ENCODE results near the gene DUSP14. TPM values are rescaled to one million over a fixed set of nuclear protein-coding genes. Genes with fewer than 3 reads are reported as not detected.
A peak's percentile ranks its signal among the peaks of the same experiment; 100 is the strongest.

DUSP14 gene
- total RNA-seq, 3 donors from 2014 or later = 18.7 to 32.8 (median 24.6) TPM

- H3K4me3 ChIP-seq = no peak overlapping the region
- no peaks in the 10 kb centered on the region for H3K27me3 ChIP-seq
- H3K36me3 ChIP-seq = no peaks in the 10 kb centered on the region
- no peaks in the 10 kb centered on the region for H3K4me1 ChIP-seq
- DNase-seq (ENCODE audit: low spot score in 2 of 2) = no peak
- TF ChIP-seq CTCF (IDR thresholded peaks at IDR 0.05) (no peak), POLR2A (IDR thresholded peaks at IDR 0.05) (no peak), POLR2AphosphoS5 (IDR thresholded peaks at IDR 0.05) (no peak)
- H3K27ac ChIP-seq = peak overlapping the region in 1 of 2 donors; percentile 76
- intact Hi-C loops (cut with DNase I; ENCODE audit: low total_unique reads) = no loop called here
- no peaks in the 10 kb centered on the region for H3K9me3 ChIP-seq
Measured at GRCh38 chr17:37465069-37465616, 24.5 kb upstream of the DUSP14 start.

GRCh38 chr17:37466471-37466870 lies 23.2 kb upstream of the DUSP14 start:
- Histone ChIP-seq H3K27me3 (no peaks in the 10 kb centered on the region), H3K27ac (peak overlapping the region; percentile 52 to 76), H3K9me3 (no peaks in the 10 kb centered on the region), H3K4me3 (no peak overlapping the region), H3K4me1 (no peaks in the 10 kb centered on the region), H3K36me3 (no peaks in the 10 kb centered on the region)
- no peak for TF ChIP-seq CTCF (IDR thresholded peaks at IDR 0.05)
- peak in 1 of 3 donors; percentile 29 for TF ChIP-seq POLR2AphosphoS5 (IDR thresholded peaks at IDR 0.05)
- intact Hi-C loops (cut with DNase I; ENCODE audit: low total_unique reads) = no loop called here
- DNase-seq (ENCODE audit: low spot score in 2 of 2) = no peak

- no peaks in the 10 kb centered on the region for H3K36me3 ChIP-seq
- no peaks in the 10 kb centered on the region for H3K4me1 ChIP-seq
- intact Hi-C loops (cut with DNase I; ENCODE audit: low total_unique reads) = no loop called here
- no peak for DNase-seq (ENCODE audit: low spot score in 2 of 2)
- H3K27ac ChIP-seq = no peak overlapping the region
- H3K27me3 ChIP-seq = no peaks in the 10 kb centered on the region
- no peak overlapping the region for H3K4me3 ChIP-seq
- no peak for TF ChIP-seq POLR2AphosphoS5 (IDR thresholded peaks at IDR 0.05)
- no peak for TF ChIP-seq POLR2A (IDR thresholded peaks at IDR 0.05)
- TF ChIP-seq CTCF (IDR thresholded peaks at IDR 0.05) = no peak
- no peaks in the 10 kb centered on the region for H3K9me3 ChIP-seq
Measured at GRCh38 chr17:37470181-37470580, 19.5 kb upstream of the DUSP14 start.

- H3K9me3 ChIP-seq = no peaks in the 10 kb centered on the region
- peak overlapping the region; percentile 76 to 89 for H3K27ac ChIP-seq
- intact Hi-C loops (cut with DNase I; ENCODE audit: low total_unique reads) = loop anchor here (5.0 kb wide), 1 partner anchor 186 kb away; no protein-coding TSS in a partner anchor
- no peak overlapping the region for H3K4me3 ChIP-seq
- TF ChIP-seq CTCF (IDR thresholded peaks at IDR 0.05) = no peak
- TF ChIP-seq POLR2AphosphoS5 (IDR thresholded peaks at IDR 0.05) = no peak
- no peak for TF ChIP-seq POLR2A (IDR thresholded peaks at IDR 0.05)
- no peaks in the 10 kb centered on the region for H3K27me3 ChIP-seq
- H3K4me1 ChIP-seq = peaks cover 4 to 8% of the 10 kb centered on the region in 2 donors
- DNase-seq (ENCODE audit: low spot score in 2 of 2) = no peak
- peaks cover 5% of the 10 kb centered on the region for H3K36me3 ChIP-seq
Measured at GRCh38 chr17:37475731-37476420, 13.8 kb upstream of the DUSP14 start.

- Histone ChIP-seq H3K9me3 (no peaks in the 10 kb centered on the region), H3K4me3 (no peak overlapping the region), H3K27me3 (no peaks in the 10 kb centered on the region), H3K4me1 (peaks cover 4 to 8% of the 10 kb centered on the region in 2 donors), H3K36me3 (peaks cover 5% of the 10 kb centered on the region), H3K27ac (peak overlapping the region; percentile 76 to 89)
- peak in 1 of 2 donors; percentile 90 for DNase-seq (ENCODE audit: low spot score in 2 of 2)
- intact Hi-C loops (cut with DNase I; ENCODE audit: low total_unique reads) = loop anchor here (5.0 kb wide), 1 partner anchor 186 kb away; no protein-coding TSS in a partner anchor
- no peak for TF ChIP-seq POLR2A (IDR thresholded peaks at IDR 0.05)
- TF ChIP-seq POLR2AphosphoS5 (IDR thresholded peaks at IDR 0.05) = peak in 1 of 3 donors; percentile 56
- no peak for TF ChIP-seq CTCF (IDR thresholded peaks at IDR 0.05)
Measured at GRCh38 chr17:37476431-37477120, 13.1 kb upstream of the DUSP14 start.
